HG03066 (cell line): ENCODE results near the gene UBXN11.

Experiments
- ATAC-seq: cut with Tn5 transposase; IDR thresholded peaks from one replicate; pipeline ENCODE4 v1.9.1; 2021; ENCODE audit warnings: low read depth; ENCODE audit not compliant: unreplicated experiment

Gene UBXN11, protein sequence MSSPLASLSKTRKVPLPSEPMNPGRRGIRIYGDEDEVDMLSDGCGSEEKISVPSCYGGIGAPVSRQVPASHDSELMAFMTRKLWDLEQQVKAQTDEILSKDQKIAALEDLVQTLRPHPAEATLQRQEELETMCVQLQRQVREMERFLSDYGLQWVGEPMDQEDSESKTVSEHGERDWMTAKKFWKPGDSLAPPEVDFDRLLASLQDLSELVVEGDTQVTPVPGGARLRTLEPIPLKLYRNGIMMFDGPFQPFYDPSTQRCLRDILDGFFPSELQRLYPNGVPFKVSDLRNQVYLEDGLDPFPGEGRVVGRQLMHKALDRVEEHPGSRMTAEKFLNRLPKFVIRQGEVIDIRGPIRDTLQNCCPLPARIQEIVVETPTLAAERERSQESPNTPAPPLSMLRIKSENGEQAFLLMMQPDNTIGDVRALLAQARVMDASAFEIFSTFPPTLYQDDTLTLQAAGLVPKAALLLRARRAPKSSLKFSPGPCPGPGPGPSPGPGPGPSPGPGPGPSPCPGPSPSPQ

DNA sequence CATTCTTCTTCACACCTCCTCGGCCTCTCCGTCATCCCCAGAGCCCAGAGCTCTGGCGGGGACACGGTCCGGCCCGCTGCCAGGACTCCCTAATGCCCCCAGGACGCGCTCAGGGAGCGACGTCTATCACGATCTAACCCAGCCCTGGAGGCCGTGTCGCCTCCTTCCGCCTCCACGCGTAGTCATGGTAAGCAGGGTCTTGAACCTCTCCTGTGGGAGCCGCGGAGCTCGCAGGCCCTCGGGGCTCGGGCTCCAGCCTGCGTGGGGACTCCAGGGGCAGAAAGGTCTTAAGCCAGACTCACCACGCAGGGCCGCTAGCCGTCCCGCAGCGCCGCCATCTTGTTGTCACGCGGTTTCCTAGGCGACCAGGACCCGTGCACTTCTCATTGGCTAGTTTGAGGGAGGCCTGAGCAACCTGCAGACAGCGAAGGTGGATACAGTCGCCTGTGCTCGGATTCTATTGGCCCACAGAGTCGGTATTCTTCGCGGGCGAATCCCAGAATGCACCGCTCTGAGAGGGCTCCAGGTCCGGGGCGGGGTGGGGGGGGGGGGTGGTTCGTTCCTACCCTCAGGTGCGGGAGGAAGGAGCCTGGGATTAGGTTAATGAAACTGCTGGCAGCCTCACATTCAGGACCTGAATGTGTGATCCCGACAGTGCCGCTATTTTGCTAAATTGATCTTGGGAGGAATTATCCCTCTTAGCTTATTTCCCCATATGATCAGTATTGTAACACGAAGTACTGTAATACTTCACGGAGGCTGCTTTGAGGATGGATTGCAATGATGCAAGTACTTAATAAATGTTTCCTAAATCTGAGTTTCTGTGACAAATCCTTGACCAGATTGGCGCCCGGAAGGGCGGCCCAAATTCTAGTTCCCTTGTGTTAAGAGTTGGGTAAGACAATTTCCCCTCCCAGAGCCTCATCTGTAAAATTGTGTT is at the start of gene UBXN11:
TSS of gene UBXN11 (minus strand) at position 347 of the 940 bp plus-strand sequence. CDS start 3,753 bp downstream, outside the sequence.
- peak; percentile 99 for ATAC-seq

DNA sequence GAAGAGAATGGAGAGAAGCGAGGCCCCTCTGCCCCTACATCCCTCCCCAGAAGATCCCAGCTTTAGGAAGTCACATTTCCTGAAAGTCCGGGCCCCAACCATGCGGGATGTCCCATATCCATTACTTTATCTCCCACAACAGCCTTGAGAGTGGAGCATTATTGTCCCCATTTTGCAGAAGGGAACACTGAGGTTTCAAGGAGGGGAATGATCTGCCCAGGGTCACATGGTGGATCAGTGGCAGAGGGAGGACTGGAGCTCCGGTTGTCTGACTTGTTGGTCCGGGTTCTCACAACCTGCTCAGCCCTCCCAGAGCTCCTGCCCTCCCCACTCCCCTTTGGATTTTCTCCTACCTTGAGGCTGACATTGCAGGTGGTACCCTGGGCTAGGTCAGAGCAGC is 49.7 kb upstream of the UBXN11 start:
- no peak for ATAC-seq

DNA sequence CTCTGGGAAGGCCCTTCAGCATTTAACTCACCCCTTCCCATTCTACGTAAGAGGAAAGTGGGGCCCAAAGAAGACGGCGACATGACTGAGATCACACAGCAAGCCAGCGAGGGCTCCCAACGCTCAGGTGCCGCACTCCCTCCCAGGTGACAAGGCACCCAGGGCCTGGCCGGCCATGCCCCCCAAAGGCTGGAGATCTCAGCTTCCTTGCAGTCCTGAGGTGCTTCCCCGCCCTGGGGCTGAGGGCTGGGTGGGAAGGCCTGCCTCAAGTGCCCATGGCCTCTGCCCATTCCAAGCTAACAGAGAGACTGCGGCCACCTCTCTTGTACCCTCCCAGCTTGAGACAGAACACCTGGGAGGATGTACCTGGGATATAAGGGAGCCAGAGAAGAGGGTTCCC is 48.5 kb upstream of the UBXN11 start:
- ATAC-seq: no peak

DNA sequence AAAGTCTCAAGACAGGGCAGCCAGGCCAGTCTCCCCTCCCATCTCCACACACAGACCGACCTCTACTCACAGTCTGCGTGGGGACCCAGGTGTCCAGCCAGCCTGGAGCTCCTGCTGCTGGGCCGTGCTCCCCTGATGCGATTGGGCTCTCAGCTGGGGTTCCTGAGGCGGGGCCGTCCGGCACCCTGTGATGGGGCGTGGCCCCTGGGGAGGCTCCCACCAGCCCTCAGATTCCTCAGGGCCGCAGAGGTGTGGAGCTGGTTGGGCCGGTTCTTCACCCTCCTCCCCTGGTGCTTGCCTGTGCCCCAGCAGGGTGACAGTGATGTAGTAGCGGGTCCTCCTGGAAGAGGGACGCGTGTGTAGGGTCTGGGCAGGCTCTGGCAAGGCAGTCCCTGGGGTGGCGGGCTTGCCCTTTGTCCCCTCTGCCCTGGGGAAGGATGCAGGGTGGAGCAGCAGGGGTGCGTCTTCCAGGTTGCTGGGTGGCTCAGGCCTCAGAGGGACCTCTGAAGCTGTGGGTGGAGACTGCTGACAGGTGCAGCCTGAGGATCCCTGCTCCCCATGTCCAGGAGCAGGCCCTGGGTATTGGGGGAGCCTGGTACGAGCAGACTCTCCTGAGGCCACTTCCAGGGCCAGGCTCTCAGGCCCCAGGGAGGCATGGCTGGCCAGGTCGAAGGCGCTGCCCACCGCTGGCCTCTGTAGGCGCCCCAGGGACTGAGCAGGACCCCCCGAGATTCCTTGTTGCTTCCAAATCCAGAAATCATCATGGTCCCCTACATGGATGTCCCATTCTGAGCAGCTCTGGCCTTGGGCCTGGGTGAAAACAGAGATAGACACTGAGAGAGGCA is 47.8 kb upstream of the UBXN11 start, which contains the start of gene CRYBG2:
TSS of gene CRYBG2 (minus strand) at position 155 of the 845 bp plus-strand sequence. CDS start 7,473 bp downstream, outside the sequence.
- no peak for ATAC-seq

DNA sequence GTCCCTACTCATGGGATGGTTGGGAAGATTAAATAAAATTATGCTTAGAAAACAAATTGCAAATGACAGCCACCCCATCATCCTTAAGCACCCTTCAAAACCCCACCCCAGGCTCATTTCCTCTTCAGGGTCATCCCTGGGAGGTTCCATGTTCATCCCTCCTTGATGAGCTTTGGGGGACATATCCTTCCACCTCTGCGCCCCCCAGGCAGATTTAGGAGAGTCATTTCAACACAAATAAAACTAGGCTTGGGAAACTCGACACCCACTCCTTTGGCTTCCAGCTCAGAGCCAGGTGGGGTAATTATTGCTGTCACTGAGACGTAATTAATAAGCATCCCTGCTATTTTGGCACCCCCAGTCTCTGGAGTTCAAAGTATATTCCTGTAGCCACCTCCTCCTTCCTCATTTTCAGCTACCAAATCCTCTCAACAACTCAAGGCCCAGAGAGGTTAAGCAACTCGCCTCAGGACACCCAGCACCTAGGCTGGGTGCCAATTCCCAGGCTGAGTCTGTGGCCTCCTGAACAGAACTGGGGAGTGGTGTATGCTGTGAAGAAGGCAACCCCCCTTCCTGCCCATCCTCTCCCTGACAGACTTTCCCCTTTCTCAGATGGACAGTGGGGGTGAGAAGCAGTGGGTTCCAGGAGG is 46.9 kb upstream of the UBXN11 start:
- no peak for ATAC-seq

DNA sequence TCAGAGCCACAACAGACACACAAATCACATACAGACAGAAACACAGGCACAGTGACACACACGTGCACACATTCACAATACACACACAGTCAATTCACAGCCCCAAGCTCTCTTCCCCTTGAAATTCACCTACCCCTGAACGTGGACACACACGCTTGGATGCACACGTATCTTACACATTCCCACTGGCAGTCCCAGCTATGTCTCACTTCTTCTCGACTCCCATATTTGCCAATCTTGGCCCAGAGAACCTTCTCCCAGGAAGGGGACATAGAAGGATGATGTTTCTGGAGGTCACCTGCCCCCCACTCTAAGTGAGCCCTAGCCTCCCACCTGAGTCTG is 45.9 kb upstream of the UBXN11 start:
- no peak for ATAC-seq

DNA sequence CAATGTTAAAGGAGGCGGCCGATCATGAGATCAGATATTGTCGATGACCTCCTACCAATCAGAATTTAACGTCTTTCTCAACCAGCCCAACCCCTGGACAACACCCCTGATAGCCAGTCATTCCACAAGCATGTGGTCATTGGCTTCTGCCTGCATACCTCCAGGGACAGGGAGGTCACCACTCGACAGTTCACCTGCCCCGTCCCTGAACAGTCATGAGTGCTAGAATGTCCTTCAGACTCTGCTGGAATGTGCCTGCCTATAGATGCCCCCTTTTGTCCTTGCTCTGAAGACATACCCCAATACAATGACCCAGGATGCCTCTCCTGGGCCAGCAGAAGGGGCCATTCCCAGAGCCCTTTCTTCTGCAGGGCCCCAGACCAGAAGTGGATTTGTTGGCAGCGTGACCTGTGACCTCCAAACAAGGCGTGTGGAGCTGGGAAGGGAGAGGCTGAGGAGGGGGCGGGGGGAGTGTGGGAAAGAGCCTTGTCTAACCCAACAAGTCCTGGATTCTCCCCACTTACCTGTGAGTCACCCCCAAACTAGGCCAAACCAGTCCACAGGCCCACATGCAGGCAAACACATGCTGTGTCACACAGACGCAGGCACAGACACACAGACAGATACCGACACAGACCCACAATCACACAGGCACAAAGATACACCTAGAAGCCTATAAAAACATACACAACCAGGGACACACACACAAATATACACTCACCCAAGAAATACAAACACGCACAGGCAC is 45.3 kb upstream of the UBXN11 start:
- ATAC-seq: no peak

DNA sequence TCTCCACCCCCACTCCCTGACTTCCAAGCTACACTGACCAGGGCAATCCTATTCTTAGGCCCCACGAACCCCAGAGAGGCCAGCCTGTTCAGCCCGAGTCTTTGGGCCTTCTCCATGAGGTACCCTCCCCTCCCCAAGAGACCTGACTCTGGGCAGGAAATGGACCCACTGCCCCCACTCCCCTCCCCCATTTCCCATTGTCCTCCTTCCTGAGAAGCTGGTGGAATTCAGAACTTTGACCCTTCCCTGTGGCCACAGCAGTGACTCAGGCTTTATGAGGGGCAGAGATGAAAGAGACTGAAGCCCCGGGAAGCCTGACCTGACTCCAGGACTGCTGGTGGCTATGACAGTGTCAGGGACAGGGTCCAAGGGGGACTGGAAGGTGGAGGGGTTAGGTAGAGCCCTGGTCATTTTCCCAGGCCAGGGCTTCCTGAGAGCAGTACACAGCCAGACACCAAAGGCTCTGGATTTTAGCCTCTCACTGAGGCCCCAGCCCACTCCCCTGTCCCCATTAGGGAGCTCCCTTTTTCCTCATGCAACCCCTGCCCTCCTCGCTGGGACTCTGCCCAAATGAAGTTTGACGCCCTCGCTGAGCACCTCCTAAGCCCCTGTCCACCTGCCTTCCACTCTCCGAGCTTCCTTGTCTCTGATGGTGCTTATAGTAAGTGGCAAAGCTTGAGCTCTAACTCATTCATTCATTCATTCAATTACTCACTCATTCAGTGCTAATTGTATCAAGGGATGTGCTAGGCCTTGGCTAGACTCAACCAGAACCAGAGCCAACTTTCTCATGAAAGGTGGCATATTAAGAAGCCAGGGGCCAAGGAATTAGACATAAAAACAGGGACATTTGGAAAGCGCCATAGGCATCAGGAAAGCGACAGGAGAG is 44.5 kb upstream of the UBXN11 start:
- no peak for ATAC-seq

DNA sequence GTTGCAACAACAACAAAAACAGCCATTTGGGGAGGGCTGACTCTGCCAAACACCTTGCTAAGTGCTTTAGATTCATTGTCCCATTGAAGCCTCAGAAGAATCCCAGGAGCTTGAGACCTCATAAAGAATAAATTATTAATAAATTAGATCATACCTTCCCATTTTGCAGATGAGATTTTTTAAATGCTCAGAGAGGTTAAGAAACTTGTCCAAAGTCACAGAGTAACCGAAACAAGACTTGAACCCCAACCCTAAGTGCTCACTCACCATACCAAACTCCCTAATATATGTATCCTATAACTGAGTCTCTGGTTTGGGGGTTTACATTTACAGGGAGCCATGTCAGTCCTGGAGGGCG is 43.9 kb upstream of the UBXN11 start:
- no peak for ATAC-seq

DNA sequence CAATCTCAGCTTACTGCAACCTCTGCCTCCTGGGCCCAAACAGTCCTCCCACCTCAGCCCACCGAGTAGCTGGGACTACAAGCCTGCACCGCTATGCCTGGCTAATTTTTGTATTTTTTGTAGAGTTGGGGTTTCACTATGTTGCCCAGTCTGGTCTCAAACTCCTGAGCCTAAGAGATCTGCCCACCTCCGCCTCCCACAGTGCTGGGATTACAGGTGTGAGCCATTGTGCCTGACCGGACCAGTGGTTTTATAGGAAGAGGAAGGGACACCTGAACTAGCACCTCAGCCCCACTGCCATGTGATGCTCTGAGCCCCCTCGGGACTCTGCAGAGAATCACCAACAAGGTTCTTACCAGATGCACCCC is 43.4 kb upstream of the UBXN11 start:
- no peak for ATAC-seq

DNA sequence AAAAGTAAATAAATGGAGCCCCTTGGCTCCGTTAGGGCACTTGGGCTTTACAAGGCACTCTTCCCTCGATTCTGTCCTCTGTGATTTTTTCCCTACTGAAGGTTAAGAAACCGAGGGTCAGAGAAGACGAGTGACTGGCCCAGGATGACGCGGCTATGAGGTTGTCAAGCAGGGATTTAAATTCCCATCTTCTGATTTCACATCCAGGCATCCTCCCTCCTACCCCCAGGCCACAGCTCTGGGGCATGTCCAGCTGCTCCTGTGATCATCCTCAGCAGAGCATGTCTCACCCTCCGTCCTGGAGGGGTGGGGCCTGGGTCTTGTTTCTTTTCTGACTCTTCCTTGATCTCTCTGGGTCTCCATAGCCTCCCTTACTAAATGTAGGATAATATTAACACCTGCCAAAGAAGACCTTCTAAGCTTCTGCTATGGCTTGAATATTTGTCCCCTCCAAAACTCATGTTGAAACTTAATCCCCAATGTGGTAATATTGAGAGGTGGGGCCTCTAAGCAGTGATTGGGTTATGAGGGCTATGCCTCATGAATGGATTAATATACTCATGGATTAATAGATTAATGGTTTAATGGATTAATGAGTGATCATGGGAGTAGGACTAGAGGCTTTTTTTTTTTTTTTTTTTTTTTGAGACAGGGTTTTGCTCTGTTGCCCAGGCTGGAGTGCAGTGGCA is 42.9 kb upstream of the UBXN11 start:
- no peak for ATAC-seq

DNA sequence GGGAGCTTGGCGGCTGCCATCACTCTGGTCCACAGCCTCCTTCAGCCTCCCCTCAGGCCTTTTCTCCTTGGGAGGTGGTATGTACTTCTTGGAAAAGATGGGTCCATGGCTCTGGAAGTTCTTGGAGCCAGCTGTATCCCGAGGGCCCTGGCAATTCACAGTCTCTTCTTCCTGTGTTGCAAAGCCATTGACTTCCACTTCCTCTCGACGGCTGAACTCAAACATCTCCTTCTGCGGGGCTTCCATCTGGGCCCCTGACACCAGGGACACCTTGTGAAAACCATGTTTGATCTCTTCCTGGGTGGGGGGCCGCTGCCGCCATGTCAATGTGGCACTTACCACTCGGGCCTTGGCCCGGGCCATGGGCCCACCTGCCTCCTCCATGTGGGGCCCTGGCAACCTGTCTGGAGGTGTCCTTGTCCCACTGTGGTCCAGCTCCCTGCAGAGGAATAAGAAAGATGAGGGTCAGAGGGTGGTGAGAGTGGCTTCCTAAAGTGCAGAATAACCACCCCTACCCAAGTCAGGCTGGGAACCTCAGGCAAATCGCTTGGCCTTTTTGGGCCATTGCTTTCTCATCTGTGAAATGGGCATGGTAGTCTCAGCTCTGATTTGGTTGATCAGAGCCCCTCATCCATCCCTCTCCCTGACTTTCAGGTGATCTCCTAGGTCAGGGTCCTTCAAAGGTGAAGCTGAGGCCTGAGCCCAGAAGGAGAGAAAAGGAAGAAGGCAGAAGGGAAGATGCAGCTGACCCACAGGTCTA is 40.0 kb upstream of the UBXN11 start:
- ATAC-seq: no peak

DNA sequence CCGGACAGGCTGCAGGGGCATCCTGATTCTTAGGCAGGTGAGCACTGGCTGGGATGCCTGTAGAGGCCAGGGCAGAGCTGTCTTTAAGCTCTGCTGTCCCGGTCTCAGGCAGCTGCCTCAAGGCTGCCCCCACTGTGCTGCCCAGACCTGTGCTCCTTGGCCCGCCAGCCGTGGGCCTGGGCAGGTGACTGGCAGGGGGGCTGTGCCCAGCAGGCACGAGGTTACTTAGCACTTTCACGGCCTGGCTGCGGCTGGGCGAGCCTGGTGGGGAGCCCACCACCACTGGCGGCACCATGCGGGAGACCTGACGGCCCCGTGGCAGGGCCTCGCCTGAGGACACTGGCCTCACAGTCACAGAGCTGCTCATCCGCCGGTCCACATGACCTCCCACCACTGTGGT is 39.3 kb upstream of the UBXN11 start:
- ATAC-seq: no peak

DNA sequence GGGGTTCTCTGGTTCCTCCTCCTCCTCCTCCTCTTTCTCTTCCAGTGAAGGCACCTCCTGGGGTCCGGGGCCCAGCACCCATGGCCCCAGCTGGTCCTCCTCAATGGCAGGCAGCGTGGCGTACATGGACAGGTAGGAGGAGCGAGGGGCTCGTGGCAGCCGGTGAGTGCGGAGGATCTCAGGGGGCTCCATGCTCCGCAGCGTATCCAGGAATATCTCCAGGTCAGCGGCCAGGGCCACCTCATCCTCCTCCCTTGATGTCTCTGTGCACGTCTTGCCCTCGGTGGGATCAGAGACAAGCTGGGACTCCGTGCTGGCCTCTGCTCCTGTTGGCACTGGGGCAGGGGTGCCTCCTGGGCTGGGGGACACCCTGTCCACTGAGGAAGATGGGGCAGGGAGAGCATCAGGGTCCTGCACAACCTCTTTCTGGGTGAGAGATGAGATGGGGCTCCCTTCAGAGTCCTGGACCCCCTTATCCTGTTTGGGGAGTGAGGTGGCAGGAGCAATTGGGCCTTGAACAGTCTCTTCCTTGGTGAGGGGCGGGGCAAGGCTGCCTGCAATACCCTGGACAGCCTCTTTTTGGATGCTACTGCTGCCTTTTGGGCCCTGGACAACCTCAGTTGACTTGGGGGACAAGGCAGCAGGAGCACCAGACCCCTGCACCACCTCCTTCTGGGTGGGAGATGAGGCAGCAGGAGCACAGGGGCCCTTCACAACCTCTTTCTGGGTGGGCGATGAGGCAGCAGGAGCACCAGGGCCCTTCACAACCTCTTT is 37.9 kb upstream of the UBXN11 start:
- ATAC-seq: no peak

DNA sequence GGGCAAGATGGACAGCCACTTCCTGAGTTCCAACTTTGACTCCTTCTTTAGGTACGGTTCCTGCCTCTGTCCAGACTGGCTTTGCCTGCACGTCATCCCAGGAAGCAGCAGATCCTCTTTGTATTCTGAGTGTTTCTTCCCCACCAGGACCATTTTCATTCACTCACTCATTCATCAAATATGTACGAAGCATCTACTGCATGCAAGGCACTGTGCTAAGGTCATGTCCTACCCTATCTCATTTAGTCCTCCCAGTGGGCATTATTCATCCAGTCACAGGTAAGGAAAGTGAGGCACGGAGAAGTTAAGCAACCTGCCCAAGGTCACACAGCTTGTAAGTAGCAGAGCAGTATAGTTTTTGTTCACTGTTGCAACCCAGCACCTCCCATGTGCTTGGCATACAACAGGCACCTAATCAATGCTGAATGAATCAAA is 33.6 kb upstream of the UBXN11 start:
- ATAC-seq: no peak

DNA sequence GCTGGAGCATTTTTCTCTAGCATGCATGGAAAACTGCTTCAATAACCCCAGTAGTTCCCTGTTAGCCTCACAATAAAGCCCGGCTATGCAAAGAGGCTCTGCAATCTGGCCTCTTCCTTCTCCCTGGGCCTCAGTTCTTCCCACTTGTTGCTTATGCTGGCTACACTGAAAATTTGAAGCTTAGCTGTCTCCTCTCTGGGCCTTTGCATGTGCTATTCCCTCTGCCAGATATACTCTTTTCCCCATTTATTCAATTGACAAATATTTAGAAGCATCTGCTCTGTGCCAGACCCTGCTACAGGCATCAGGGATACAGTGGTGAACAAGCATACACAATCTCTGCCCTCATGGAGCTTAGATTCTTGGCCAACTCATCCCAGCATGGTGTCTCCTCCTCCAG is 32.2 kb upstream of the UBXN11 start:
- no peak for ATAC-seq
